Measurements from ENCODE around the gene UBE2D3.
"Not testable (repeated sequence)": the region's sequence is repeated elsewhere in the genome, so short reads cannot be mapped to it uniquely, and the experiment has no call there.

The UBE2D3 gene

DNA sequence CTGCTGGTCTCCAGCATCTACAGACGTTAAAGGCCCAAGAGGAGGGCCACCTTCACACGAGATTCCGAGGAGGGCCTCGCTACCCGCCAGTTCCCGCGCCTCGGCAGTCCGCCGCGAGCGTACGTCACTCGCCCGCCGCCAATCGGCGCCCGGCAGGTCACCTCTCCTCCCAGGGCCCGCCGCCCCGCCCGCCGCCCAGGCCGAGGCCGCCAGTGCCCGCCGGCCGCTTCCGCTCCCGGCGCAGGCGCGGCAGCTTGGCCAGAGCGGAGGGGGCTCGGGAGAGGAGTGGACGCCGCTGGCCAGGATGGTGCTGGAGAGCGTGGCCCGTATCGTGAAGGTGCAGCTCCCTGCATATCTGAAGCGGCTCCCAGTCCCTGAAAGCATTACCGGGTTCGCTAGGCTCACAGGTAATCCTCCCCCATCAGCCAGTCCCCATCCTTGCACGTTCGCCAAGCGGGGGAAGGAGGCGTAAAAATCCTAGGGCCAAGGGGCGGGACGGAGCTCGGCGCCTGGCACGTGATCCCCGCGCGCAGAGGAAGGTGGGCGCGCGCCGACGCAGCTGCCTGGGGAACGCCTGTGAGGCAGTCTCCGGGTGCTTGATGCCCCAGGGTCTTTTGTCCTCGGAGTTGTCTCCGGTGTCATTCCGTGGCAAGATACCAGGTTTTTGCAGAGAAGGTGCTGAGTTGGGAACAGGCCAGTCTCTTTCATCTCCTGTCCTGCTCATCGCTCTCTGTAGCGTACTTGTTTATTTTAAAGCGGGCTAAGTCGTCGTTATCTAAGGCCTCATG lies 41.6 kb upstream of the UBE2D3 start, which contains the start of gene CISD2:
TSS of gene CISD2 (plus strand) at position 212 of the 788 bp plus-strand sequence. CDS start at position 305, 93 bp downstream.
- peaks cover 88% of the 10 kb centered on the region for H3K79me2 ChIP-seq (ENCODE audit: insufficient read depth, low read length)
- TF ChIP-seq CTCF (conservative IDR thresholded peaks at IDR 0.05; ENCODE audit: low read length) (no peak), EZH2phosphoT487 (IDR thresholded peaks at IDR 0.05; ENCODE audit: borderline replicate concordance) (no peak)
- H3K9ac ChIP-seq (ENCODE audit: low read depth, low read length, poor library complexity, severe bottlenecking) = peak within 1 kb of the TSS; percentile 71
- no peaks in the 10 kb centered on the region for H3K9me3 ChIP-seq (ENCODE audit: insufficient read depth, low read depth, low read length)
- peak within 1 kb of the TSS; percentile 85 for H2AFZ ChIP-seq (ENCODE audit: low read length)
- H4K20me1 ChIP-seq (ENCODE audit: insufficient read depth, low read length, poor library complexity, severe bottlenecking) = peaks cover 49% of the 10 kb centered on the region
- no peaks in the 10 kb centered on the region for H3K27me3 ChIP-seq (ENCODE audit: insufficient read depth, low read length, poor library complexity, severe bottlenecking)
- peaks cover 5% of the 10 kb centered on the region; the same call in 1 of the 2 replicates for H3F3A ChIP-seq (ENCODE audit: low read depth)
- no peaks in the 10 kb centered on the region for H3K36me3 ChIP-seq (ENCODE audit: insufficient read depth, low read length)
- H3K4me3 ChIP-seq (ENCODE audit: low read length, poor library complexity, severe bottlenecking) = peak within 1 kb of the TSS; percentile 78
- peaks cover 61% of the 10 kb centered on the region for H3K4me1 ChIP-seq (ENCODE audit: insufficient read depth, low read length, poor library complexity, severe bottlenecking)
- peak within 1 kb of the TSS; percentile 83 for H3K4me2 ChIP-seq (ENCODE audit: low read depth, low read length, poor library complexity, severe bottlenecking)
- H3K9me2 ChIP-seq (replicated peaks; ENCODE audit: low read depth, low read length) = no peaks in the 10 kb centered on the region

- Histone ChIP-seq H3K36me3 (ENCODE audit: insufficient read depth, low read length) (no peaks in the 10 kb centered on the region), H3K27me3 (ENCODE audit: insufficient read depth, low read length, poor library complexity, severe bottlenecking) (no peaks in the 10 kb centered on the region), H3K4me2 (ENCODE audit: low read depth, low read length, poor library complexity, severe bottlenecking) (peak overlapping the region; percentile 83), H3K79me2 (ENCODE audit: insufficient read depth, low read length) (peaks cover 88% of the 10 kb centered on the region), H3K9me3 (ENCODE audit: insufficient read depth, low read depth, low read length) (no peaks in the 10 kb centered on the region), H3F3A (ENCODE audit: low read depth) (peaks cover 5% of the 10 kb centered on the region; the same call in 1 of the 2 replicates), H2AFZ (ENCODE audit: low read length) (peak overlapping the region; percentile 85), H3K4me3 (ENCODE audit: low read length, poor library complexity, severe bottlenecking) (peak overlapping the region; percentile 78), H3K9ac (ENCODE audit: low read depth, low read length, poor library complexity, severe bottlenecking) (peak overlapping the region; percentile 71), H3K9me2 (replicated peaks; ENCODE audit: low read depth, low read length) (no peaks in the 10 kb centered on the region), H3K4me1 (ENCODE audit: insufficient read depth, low read length, poor library complexity, severe bottlenecking) (peaks cover 63% of the 10 kb centered on the region), H4K20me1 (ENCODE audit: insufficient read depth, low read length, poor library complexity, severe bottlenecking) (peaks cover 50% of the 10 kb centered on the region)
- TF ChIP-seq CTCF (conservative IDR thresholded peaks at IDR 0.05; ENCODE audit: low read length) (no peak), EZH2phosphoT487 (IDR thresholded peaks at IDR 0.05; ENCODE audit: borderline replicate concordance) (no peak)
Measured at GRCh38 chr4:102868153-102868780, 40.9 kb upstream of the UBE2D3 start.

GRCh38 chr4:102867278-102868152 lies 40.2 kb upstream of the UBE2D3 start:
- H3K4me2 ChIP-seq (ENCODE audit: low read depth, low read length, poor library complexity, severe bottlenecking) = peak overlapping the region; percentile 83
- peaks cover 86% of the 10 kb centered on the region for H3K79me2 ChIP-seq (ENCODE audit: insufficient read depth, low read length)
- H3K4me3 ChIP-seq (ENCODE audit: low read length, poor library complexity, severe bottlenecking) = peak overlapping the region; percentile 78
- H3F3A ChIP-seq (ENCODE audit: low read depth) = peaks cover 5% of the 10 kb centered on the region; the same call in 1 of the 2 replicates
- peak overlapping the region; percentile 71 for H3K9ac ChIP-seq (ENCODE audit: low read depth, low read length, poor library complexity, severe bottlenecking)
- no peaks in the 10 kb centered on the region for H3K9me2 ChIP-seq (replicated peaks; ENCODE audit: low read depth, low read length)
- TF ChIP-seq EZH2phosphoT487 (IDR thresholded peaks at IDR 0.05; ENCODE audit: borderline replicate concordance) (no peak), CTCF (conservative IDR thresholded peaks at IDR 0.05; ENCODE audit: low read length) (no peak)
- H4K20me1 ChIP-seq (ENCODE audit: insufficient read depth, low read length, poor library complexity, severe bottlenecking) = peaks cover 50% of the 10 kb centered on the region
- H3K4me1 ChIP-seq (ENCODE audit: insufficient read depth, low read length, poor library complexity, severe bottlenecking) = peaks cover 63% of the 10 kb centered on the region
- no peaks in the 10 kb centered on the region for H3K27me3 ChIP-seq (ENCODE audit: insufficient read depth, low read length, poor library complexity, severe bottlenecking)
- H3K36me3 ChIP-seq (ENCODE audit: insufficient read depth, low read length) = no peaks in the 10 kb centered on the region
- H3K9me3 ChIP-seq (ENCODE audit: insufficient read depth, low read depth, low read length) = no peaks in the 10 kb centered on the region
- no peak overlapping the region for H2AFZ ChIP-seq (ENCODE audit: low read length)

GRCh38 chr4:102865327-102865726 lies 38.0 kb upstream of the UBE2D3 start:
- H3K27me3 ChIP-seq (ENCODE audit: insufficient read depth, low read length, poor library complexity, severe bottlenecking); H3K36me3 ChIP-seq (ENCODE audit: insufficient read depth, low read length); H3K9me2 ChIP-seq (replicated peaks; ENCODE audit: low read depth, low read length); H3K9me3 ChIP-seq (ENCODE audit: insufficient read depth, low read depth, low read length); H2AFZ ChIP-seq (ENCODE audit: low read length); H3F3A ChIP-seq (ENCODE audit: low read depth): not testable (repeated sequence)
- Histone ChIP-seq H3K79me2 (ENCODE audit: insufficient read depth, low read length) (peaks cover 66% of the 10 kb centered on the region), H3K9ac (ENCODE audit: low read depth, low read length, poor library complexity, severe bottlenecking) (peak overlapping the region; percentile 71), H3K4me2 (ENCODE audit: low read depth, low read length, poor library complexity, severe bottlenecking) (peak overlapping the region; percentile 83), H3K4me1 (ENCODE audit: insufficient read depth, low read length, poor library complexity, severe bottlenecking) (peaks cover 43% of the 10 kb centered on the region), H4K20me1 (ENCODE audit: insufficient read depth, low read length, poor library complexity, severe bottlenecking) (peaks cover 34% of the 10 kb centered on the region), H3K4me3 (ENCODE audit: low read length, poor library complexity, severe bottlenecking) (peak overlapping the region; percentile 78)

Data from Loucy (cell line).